SK-N-MC (cell line): ENCODE data around the gene ZAR1L.

Source experiments
- EZH2 ChIP-seq: fragments of 200-600 bp; sonication (generic); IDR thresholded peaks from one replicate; pipeline ENCODE4 v1.6.1; 2017; ENCODE audit warnings: antibody characterized with exemption
- POLR2AphosphoS5 ChIP-seq: IDR thresholded peaks from 2 replicates; pipeline ENCODE4 v1.6.1; 2012; ENCODE audit warnings: mild to moderate bottlenecking, low read depth, low read length, borderline replicate concordance

DNA sequence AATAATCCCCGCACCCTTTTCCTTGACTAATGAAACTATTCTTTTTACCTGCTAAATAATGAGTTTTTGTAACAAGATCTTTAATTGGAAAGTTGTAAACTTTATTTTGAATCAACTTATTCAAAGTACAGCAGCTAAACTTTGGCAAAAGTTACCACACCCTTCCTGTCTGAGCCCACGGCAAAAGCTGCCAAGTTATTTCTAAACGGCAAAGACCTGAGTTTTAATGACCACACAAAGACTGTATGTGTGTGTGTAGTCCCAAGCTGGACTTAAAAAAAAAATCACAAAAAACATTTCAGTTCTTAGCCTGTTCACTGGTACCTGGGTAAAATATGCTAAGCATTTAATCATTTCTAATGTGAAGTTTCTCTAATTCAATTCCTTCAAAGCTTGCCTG, 60.7 kb downstream of the ZAR1L start:
- TF ChIP-seq EZH2 (no peak), POLR2AphosphoS5 (no peak)
